ENCODE results near the gene DISP2. TPM values are rescaled to one million over a fixed set of nuclear protein-coding genes. Genes with fewer than 3 reads are reported as not detected.

DISP2 gene
- total RNA-seq, 1 experiment from 2014 or later, result 1.3 TPM

- Histone ChIP-seq H3T11ph (ENCODE audit: low read length) (no peak overlapping the region), H3K4me2 (ENCODE audit: insufficient read depth, insufficient read length, low read length) (no peak overlapping the region), H4K91ac (ENCODE audit: insufficient read length, low read depth, low read length) (no peak overlapping the region), H3K79me1 (ENCODE audit: insufficient read depth, low read depth, low read length, poor library complexity, severe bottlenecking) (no peaks in the 10 kb centered on the region), H3K27me3 (ENCODE audit: insufficient read depth, low read length) (no peaks in the 10 kb centered on the region), H3K18ac (ENCODE audit: insufficient read length, low read depth, low read length) (no peak overlapping the region), H2BK12ac (ENCODE audit: insufficient read length, low read depth, low read length) (no peak overlapping the region), H3K27ac (ENCODE audit: insufficient read length, low read depth, low read length) (no peak overlapping the region), H2BK5ac (ENCODE audit: insufficient read length, low read length) (no peak overlapping the region), H2BK15ac (ENCODE audit: low read depth, low read length) (no peak overlapping the region), H3K4ac (ENCODE audit: low read depth, low read length) (no peak overlapping the region), H4K5ac (ENCODE audit: insufficient read length, low read depth, low read length) (no peak overlapping the region), H3K14ac (ENCODE audit: insufficient read depth, low read length) (no peak overlapping the region; the same call in 1 of the 2 replicates), H2BK20ac (ENCODE audit: low read depth, low read length, poor library complexity, severe bottlenecking) (no peak overlapping the region), H2AFZ (ENCODE audit: low read length) (no peak overlapping the region), H3K79me2 (ENCODE audit: insufficient read depth, low read length) (no peaks in the 10 kb centered on the region), H3K9ac (ENCODE audit: extremely low read depth, insufficient read length, low read length) (no peak overlapping the region), H4K8ac (replicated peaks; ENCODE audit: insufficient read length, low read depth, low read length) (no peak overlapping the region), H2BK120ac (ENCODE audit: low read depth, low read length, poor library complexity, severe bottlenecking) (no peak overlapping the region), H4K20me1 (ENCODE audit: control insufficient read depth, insufficient read depth, insufficient read length) (no peaks in the 10 kb centered on the region), H3K4me1 (ENCODE audit: insufficient read depth, low read length) (no peaks in the 10 kb centered on the region), H3K56ac (ENCODE audit: insufficient read length, low read depth, low read length) (no peak overlapping the region), H2AK5ac (ENCODE audit: insufficient read length, low read length) (no peak overlapping the region), H3K23me2 (ENCODE audit: insufficient read length, low read depth, low read length, poor library complexity, severe bottlenecking) (no peaks in the 10 kb centered on the region), H3K23ac (ENCODE audit: insufficient read length, low read depth, low read length) (no peak overlapping the region), H3K9me3 (ENCODE audit: control insufficient read depth, low read depth, low read length) (no peaks in the 10 kb centered on the region)
- Mint-ChIP-seq H3K9me3 (no peaks in the 10 kb centered on the region), H3K27ac (0 out of 7 replicates have a peak overlapping the region, but pooled peaks of 1 of the 3 experiments have one; percentile 34), H3K4me1 (peaks cover 11 to 25% of the 10 kb centered on the region in 2 experiments), H3K36me3 (ENCODE audit: insufficient read depth in 1 of 3, low read depth in 3 of 3) (no peaks in the 10 kb centered on the region), H3K27me3 (ENCODE audit: low read depth) (peaks cover 12% of the 10 kb centered on the region), H3K4me3 (no peak overlapping the region)
- no peak for DNase-seq
- no CpG with 5 or more reads among the region's 11 CpGs for WGBS (ENCODE audit: extremely low coverage, insufficient read length, low lambda C conversion rate)
- TF ChIP-seq CTCF (conservative IDR thresholded peaks at IDR 0.05), result no peak
Observed at GRCh38 chr15:40347559-40348473, 10.2 kb upstream of the DISP2 start.
